Activated CD8-positive, alpha-beta memory T cell treated with anti-CD3 and anti-CD28 coated beads for 1 hour (primary cell): ENCODE measurements around the gene OPRD1.
"Not testable (repeated sequence)": the region's sequence is repeated elsewhere in the genome, so short reads cannot be mapped to it uniquely, and the experiment has no call there.

Experiments
- DNase-seq, 2 donors: peaks; one replicate each; pipeline ENCODE4 v3.0.0-alpha.2; 2020; ENCODE audit warnings: low read depth in 1 of 2; ENCODE audit errors: extremely low read depth in 1 of 2

Gene OPRD1

DNA sequence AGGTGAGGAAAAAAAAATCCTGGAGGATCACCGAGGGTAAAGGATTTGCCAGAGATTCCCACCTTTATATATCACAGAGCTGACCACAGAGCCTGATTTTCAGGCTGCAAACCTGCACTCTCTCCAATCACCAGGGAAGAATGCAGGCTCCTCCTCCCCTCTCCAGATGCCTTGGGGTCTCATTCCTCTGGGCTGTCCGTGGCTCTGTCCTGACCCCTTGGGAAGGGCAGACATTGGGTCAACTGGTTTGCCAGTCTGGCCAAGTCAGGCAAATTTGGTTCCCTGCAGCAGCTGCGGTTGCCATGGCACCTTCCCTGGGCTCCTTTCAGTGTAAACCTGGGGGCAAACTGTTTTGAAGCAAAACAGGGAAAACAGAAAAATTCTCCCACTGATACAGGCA lies 11.6 kb upstream of the OPRD1 start:
- DNase-seq = no peak

DNA sequence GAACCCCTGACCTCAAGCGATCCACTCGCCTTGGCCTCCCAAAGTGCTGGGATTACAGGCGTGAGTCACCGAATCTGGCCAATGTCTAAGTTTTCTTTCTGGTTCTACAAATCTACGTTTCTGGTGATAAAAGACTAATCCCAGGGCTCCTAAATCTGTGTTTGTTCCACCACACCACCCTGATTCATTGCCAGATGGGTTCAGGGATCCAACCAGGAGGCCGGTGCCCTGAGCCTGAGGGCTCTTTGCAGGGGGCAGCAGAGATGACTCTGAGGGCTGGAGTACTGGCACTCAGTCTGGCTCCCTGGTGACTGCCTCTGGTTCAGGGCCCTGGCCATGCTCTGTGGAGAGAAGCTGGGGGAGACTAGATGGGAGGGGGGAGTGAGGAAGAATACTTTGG lies 10.5 kb upstream of the OPRD1 start:
- no peak for DNase-seq

DNA sequence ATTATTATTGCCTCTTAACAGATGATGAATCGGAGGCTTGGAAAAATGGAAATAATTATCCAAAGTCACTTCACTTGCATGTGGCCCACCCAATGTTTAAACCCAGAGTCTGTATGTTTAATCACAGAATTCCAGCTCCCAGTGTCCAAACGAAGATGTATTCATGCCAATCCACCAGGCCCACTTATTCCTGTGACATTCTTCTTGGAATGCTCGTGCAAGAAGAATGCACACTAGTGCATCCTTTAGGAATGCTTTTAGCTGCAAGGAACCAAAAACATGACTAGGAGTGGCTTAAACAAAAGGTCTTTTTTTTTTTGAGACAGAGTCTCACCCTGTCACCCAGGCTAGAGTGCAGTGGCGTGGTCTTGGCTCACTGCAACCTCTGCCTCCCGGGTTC lies 8.9 kb upstream of the OPRD1 start:
- no peak for DNase-seq

DNA sequence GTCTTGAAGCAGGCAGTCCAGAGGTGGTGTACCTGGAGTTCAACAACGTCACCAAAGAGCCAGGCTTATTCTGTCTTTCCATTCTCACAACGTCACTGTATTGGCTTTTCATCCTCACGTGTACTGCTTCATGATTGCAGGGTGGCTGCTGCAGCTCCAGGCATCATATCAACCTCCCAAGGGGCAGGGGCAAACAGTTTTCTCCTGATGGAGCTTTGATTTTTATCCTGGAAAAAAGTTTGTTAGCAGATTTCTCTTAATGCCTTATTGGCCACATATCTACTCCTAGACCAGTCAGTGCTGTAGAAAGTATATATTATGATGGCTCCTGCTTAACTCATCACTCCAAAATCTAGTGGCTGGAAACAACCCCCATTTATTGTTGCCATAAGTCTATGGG lies 8.3 kb upstream of the OPRD1 start:
- DNase-seq = no peak

DNA sequence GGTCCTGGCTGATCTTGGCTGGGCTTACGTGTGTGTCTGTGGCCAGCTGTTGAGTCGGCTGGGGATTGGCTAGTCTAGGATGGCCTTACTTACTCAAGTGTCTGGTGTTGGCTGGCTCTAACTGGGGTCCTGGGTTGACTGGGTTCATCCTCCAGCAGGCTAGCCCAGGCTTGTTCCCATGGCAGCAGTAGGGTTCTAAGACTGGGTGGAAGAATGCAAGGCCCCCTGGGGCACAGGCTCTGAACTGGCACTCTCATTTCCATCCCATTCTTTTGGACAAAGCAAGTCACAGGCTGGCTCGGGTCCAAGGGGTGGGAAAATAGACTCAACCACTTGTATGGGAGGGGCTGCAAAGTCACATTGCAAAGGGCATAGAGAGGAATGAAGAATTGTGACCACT lies 7.9 kb upstream of the OPRD1 start:
- no peak for DNase-seq

DNA sequence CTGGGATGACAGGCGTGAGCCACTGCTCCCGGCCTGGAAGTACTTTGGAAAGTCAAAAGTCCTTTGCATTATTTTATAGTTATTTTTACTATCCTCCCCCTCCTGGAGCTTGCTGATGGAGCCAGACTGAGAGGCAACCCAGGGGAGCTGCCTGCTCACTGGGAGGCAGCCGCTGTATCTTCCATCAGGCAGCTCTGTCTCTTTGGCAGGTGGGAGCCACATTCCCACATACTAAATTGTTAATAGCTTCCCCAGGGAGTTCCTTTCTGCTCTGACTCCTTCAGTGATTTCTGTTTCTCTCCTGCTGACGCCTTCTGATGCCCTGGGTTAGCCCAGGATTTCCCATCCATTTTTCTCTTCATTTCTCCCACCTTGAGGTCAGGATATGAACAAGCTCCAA lies 4.9 kb upstream of the OPRD1 start:
- no peak for DNase-seq

DNA sequence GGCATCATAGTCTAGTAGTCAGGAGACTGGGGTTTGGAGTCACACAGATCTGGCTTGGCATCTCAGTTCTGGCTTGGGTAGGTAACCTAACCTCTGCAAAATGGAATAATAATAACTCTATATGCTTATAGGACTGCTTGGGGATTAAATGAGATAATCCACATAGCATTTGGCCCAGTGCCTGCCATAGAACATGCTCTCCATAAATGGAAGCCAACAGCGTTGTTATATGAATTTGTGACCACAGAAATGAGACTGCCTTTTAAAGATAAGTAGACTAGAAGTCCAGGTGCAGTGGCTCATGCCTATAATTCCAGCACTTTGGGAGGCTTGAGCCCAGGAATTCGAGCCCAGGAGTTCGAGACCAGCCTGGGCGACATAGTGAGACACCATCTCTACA lies 4.0 kb upstream of the OPRD1 start:
- no peak for DNase-seq

DNA sequence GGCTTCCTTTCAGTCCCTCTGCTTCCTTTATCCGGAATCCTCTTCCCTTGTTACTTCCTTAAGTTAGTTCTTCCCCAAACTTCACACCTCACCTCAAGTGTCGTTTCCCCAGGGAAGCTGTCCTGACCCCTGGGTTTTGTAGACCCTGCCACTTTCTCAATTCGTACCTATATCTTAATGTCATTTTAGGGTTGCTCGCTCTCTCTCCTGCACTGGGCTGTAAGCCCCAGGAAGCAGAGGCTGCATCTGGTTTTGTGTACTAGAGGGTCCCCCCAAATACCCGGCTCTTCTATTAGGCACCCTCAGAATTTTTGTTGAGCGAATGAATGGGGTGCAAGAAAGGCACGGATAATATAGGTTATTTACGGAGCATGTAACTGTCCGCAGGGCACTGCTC lies 603 bp upstream of the OPRD1 start:
- no peak for DNase-seq

DNA sequence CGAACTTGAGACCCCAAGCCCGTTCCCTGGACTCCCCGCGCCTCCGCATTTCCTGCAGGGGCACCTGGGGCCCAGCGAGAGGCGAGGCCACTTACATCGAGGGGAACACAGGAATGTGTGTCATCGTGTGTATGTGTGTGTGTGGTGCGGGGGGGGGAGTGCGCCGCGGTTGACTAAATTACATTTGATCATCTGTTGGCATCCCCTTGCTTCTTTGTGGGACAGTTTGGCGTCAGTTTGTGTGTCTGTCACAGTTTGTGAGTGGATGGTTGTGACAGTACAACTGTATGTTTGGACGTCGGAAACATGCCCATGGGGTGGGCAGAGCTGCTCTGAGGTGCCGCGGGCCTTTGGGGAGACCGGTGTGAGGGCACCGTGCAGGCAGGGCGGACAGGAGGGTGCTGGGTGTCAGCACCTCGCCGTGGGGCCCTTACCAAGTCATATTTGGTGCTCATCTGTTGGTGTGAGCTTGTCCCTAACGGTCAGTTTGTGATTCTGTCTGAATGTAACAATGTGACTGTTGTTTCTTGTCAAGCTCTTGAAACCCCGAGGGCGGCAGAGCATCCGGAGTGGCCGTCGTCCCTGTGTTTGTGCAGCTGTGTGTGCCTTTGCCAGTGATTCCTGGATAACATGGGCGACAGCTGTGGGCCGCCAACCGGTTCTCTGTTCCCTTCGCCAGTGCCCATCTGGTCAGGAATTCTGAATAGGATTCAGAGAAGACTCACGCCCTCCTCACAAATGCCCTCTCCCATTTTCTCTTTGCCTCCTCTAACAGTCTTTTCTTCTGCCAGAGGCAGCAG lies 899 bp downstream of the OPRD1 start:
- no peak for DNase-seq

DNA sequence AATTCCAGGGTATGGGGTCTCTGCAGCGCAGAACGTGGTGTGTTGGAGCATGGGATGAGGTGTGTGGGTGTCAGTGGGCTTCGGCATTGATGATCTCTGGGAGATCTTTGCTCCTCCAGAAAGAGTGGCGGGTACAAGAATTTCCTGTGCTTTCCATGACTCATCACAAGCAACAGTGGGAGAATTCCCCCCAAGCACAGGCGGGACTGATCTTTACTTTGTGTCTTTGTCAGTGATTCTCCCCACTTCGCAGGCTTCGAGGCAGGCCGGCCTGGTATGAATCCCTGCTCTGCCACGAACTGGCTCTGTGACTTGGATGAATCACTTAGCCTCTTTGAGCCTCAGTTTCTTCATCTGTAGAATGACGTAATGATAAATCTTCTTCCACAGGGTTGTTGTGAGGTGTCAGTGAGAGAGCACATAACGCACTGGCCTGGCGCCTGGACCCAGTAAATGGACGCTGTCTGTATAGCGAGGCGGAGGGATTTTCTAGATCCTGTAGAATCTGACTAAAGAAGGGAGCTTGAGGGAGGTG lies 2.0 kb downstream of the OPRD1 start:
- DNase-seq = no peak

DNA sequence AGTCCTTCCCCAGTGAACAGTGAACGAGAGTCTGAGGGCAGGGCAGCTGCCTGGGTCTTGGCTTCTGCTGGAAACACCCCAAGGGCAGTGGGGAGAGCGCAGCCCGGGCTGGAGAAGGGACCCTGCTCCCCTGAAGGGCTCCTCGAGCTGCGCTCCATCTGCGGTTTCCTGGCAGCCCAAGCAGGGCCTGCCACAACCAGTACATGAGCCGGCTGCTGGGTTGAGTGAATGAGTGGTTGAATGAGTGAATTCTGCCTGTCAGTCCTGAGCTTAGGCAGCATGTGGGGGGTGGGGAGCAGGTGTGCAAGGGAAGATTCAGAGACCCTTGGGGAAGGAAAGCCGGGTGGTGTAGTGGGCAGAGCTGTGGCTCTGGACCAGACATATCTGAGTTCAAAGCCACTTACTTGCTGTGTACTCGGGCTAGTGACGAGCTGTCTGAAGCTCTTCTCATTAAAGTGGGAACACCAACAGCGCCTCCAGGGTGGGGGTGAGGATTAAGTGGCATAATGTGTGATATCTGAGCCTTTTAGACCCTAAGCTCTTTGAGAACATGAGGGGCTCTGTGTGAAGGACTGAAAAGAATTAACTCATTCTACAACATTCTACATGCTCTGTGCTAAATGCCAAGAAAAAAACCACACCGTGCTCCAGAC lies 3.7 kb downstream of the OPRD1 start:
- no peak for DNase-seq

DNA sequence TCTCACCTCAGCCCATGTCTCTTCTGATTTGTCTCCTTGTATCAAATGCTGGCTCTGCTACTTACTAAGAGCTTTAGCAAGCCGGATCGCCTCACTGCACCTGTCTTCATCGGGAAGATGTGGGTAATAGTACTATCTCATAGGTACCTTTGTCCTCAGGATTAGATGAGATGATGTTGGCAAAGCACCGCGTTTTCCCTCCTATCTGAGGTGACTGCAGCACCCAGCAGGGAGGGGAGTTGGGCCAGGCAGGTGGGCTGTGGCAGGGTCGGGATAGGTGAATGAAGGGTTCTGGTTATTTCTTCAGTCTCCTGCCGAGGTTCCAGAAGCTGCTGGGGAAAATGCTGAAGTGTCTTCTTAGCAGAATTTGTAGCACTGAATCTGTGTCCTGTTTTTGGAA lies 5.2 kb downstream of the OPRD1 start:
- no peak for DNase-seq

DNA sequence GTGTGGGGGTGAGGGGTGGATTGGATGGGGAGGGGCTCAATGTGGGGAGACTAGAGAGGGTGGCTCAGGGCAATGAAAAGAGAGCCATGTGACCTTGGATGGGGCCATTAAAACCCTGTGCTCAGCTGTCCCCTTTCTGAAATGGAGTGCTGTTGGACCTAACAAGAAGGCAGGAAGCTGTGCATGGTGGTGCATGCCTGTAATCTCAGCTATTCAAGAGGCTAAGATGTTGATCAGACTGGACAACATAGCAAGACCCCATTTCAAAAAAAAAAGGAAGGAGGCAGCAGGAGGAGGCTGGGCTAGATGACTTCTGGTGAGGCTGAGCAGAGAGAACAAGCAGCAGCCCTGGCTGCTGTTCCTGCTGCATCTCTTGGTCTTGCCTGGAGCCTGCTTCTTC lies 7.0 kb downstream of the OPRD1 start:
- no peak for DNase-seq

DNA sequence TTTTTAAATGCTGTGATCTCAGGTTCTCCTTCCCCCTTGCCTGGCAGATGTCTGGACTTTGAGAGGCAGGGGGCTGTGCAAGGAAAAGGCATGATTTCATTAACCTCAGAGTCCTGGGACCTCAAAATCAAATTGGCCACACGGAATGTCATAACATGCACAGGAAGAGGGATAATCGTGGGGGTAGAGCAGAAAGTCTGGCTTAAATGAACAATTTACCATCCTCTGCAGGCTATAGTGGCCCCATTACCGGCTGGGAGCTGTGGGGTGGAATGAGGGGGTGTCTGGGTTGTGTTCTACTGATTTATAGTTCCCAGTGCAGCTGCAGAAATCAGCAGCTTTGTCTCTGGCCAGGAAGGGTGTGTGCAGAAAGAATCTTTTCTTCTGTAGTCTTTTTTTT lies 10.8 kb downstream of the OPRD1 start:
- no peak for DNase-seq

DNA sequence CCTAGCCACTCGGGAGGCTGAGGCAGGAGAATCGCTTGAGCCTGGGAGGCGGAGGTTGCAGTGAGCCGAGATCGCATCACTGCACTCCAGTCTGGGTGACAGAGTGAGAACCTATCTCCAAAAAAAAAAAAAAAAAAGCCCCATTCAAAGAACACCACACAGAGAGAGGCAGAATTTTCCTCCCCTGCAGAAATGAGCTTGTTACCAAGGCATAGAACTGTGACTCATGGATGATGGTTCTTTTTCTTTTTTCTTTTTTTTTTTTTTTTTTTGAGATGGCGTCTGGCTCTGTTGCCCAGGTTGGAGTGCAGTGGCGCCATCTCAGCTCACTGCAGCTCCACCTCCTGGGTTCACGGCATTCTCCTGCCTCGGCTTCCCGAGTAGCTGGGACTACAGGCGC lies 12.1 kb downstream of the OPRD1 start:
- DNase-seq = not testable (repeated sequence)

DNA sequence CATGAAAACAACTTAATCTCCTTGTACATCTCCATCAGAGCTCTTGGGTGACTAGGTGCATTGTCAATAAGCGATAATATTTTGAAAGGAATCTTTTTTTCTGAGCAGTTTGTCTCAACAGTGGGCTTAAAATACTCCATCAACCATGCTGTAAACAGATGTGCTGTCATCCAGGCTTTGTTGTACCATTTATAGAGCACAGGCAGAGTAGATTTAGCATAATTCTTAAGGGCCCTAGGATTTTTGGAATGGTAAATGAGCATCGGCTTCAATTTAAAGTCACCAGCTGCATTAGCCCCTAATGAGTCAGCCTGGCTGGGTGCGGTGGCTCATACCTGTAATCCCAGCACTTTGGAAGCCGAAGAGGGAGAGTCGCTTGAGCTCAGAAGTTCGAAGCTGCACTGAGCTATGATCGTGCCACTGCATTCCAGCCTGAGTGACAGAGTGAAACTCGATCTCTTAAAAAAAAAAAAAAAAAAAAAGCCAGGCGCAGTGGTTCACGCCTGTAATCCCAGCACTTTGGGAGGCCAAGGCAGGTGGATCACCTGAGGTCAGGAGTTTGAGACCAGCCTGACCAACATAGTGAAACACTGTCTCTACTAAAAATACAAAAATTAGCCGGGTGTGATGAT lies 16.4 kb downstream of the OPRD1 start:
- DNase-seq = not testable (repeated sequence)

DNA sequence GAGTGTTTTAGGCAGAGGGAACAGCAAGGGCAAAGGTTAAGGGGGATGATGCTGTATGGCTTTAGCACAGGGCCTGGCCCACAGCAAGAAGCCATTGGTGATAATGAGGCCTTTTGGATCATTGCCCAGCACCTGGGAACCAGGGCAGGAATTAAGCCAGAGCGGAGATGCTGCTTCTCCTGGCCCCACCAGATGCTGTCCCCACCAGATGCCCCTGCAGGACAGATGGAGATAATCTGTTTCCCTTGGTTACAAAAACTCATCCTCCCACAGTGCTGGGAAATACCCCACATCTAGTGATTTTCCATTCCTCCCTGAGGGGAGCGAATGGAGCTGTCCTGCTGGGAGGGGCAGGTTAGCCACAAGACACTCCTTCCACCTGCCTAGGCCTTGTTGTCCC lies 18.8 kb downstream of the OPRD1 start:
- DNase-seq = no peak

DNA sequence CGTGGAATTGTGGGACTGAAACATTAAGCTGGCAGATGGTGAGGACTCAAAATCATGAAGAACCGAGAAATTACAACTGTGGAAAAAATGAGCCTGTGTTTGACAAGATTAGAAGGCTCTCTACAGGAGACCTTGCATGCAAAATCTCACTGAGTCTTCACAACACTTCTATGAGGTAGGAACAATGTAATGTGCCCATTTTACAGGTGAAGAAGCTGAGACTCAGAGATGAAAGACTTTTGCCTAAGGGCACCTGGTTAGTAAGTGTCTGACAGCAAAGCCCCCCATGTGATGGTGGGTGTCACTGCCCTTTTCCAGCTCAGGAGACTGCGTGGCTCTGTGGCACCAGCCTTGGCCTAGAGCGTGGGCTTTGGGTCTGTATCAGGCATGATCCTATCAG lies 21.0 kb downstream of the OPRD1 start:
- no peak for DNase-seq

DNA sequence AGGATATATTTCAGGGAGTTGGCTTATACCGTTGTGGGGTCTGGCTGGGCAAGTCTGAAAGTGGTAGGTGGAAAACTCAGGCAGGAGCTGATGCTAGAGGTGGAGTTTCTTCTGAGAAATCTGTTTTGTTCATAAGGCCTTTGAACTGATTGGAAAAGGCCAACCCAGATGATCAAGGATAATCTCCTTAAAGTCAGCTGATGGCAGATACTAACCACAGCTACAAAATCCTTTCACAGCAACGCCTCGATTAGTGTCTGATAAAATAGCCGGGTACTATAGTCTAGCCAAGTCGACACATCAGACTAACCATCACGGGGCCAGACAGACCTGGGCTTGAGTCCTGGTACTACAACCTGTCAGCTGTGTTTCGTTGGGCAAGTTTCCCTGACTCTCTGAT lies 21.4 kb downstream of the OPRD1 start:
- no peak for DNase-seq

DNA sequence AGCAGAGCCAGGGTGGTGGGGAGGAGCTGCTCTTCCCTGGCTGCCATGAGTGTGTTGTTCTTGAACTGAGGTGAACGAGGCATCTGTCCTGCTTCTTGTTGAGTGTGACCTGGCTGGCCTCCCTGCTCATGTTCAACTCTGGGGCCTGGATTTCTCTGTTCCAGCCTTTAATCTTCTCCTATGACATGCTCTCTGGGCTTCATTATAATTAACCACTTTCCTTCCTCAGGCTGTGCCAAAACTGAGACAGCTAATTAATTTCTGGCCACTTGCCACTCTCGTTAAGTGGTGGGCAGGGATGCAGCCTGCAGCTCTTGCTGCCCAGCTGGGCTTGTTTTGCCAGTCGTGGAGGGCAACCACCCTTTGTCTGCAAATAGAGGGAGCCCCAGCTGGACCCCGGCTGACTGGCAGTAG lies 23.3 kb downstream of the OPRD1 start:
- DNase-seq = no peak

DNA sequence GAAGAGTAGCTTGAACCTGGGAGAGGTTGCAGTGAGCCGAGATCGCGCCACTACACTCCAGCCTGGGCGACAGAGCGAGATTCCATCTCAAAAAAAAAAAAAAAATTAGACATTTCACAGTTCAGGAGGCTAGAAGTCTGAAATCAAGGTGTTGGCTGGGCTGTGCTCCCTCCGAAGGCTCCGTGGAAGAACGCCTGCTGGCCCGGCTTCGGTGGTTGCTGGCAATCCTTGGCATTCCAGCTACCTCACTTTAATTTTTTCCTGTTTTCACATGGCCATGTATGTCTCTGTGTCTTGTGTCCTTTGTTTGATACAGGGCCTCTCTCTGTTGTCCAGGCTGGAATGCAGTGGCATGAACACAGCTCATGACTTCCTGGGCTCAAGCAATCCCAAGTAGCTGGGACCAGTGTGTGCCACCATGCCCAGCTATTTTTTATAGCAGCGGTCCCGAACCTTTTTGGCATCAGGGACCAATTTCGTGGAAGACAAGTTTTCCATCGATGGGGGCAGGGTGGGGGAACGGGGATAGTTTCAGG lies 24.5 kb downstream of the OPRD1 start:
- DNase-seq = no peak
